ENCODE data around the gene ACOT6.

GRCh38 chr14:73630009-73630780 lies 17.9 kb downstream of the ACOT6 start:
- TF ChIP-seq CTCF (IDR thresholded peaks at IDR 0.05) (no peak), ZFX (IDR thresholded peaks at IDR 0.05; ENCODE audit: borderline replicate concordance) (no peak)

Measured in 22Rv1 (cell line).